IMR-90 (cell line): Measurements from ENCODE around the gene TRPM8. TPM values are rescaled to one million over a fixed set of nuclear protein-coding genes. Genes with fewer than 3 reads are reported as not detected.
"Not testable (repeated sequence)": the region's sequence is repeated elsewhere in the genome, so short reads cannot be mapped to it uniquely, and the experiment has no call there.

Source experiments
- ATAC-seq: fragments of 200-7000 bp; cut with Tn5 transposase; 2 replicates; pipeline ENCODE4 v1.9.1; 2020; ENCODE audit warnings: low read depth, mild to moderate bottlenecking, moderate library complexity
- BruUV-seq: library from RNA; stranded (reverse); fragments of 400-500 nt; replicated peaks from 2 replicates; lab custom pipeline; 2021; lab: Mats Ljungman, UMichigan
- CTCF ChIA-PET: fragments of 300-600 bp; formaldehyde crosslinking; extraction: SDS; loops from one replicate; lab custom pipeline; 2021; ENCODE audit warnings: antibody characterized with exemption; lab: Yijun Ruan, JAX
- POLR2A ChIA-PET: fragments of 300-600 bp; sonication (Branson Sonifier 250); formaldehyde crosslinking; loops from one replicate; lab custom pipeline; 2022; ENCODE audit warnings: antibody characterized with exemption; ENCODE audit not compliant: unreplicated experiment; lab: Charles Lee
- DNase-seq: peaks from one replicate; pipeline ENCODE4 v3.0.0; 2013
- H2AFZ ChIP-seq: replicated peaks from 2 replicates; pipeline ENCODE3; 2013; ENCODE audit warnings: low read length, mild to moderate bottlenecking; ENCODE audit not compliant: poor library complexity
- H2AK5ac ChIP-seq: 2 replicates; pipeline ENCODE4 v1.6.1; 2013; ENCODE audit warnings: low read depth, low read length, inconsistent platforms
- H2AK9ac ChIP-seq: replicated peaks from 2 replicates; pipeline ENCODE3; 2013; ENCODE audit warnings: mild to moderate bottlenecking, low read depth, low read length, moderate library complexity; ENCODE audit not compliant: poor library complexity
- H2BK120ac ChIP-seq: 2 replicates; pipeline ENCODE4 v1.6.1; 2013; ENCODE audit warnings: low read depth, low read length, inconsistent platforms
- H2BK15ac ChIP-seq: 3 replicates; pipeline ENCODE4 v1.6.1; 2013; ENCODE audit warnings: low read depth, low read length, inconsistent platforms
- H2BK20ac ChIP-seq: 2 replicates; pipeline ENCODE4 v1.6.1; 2013; ENCODE audit warnings: low read depth, mild to moderate bottlenecking, inconsistent platforms, low read length, moderate library complexity
- H2BK5ac ChIP-seq: 2 replicates; pipeline ENCODE4 v1.6.1; 2013; ENCODE audit warnings: mild to moderate bottlenecking, low read depth, low read length, inconsistent platforms; ENCODE audit not compliant: poor library complexity, severe bottlenecking
- H3K14ac ChIP-seq: replicated peaks from 2 replicates; pipeline ENCODE4 v1.6.1; 2013; ENCODE audit warnings: low read depth, low read length, inconsistent platforms
- H3K18ac ChIP-seq: 2 replicates; pipeline ENCODE4 v1.6.1; 2013; ENCODE audit warnings: low read depth, low read length, control low read depth
- H3K23ac ChIP-seq: 2 replicates; pipeline ENCODE4 v1.6.1; 2013; ENCODE audit warnings: low read depth, low read length, inconsistent platforms
- H3K27ac ChIP-seq: 2 replicates; pipeline ENCODE4 v1.5.1; 2013; ENCODE audit warnings: mild to moderate bottlenecking, control low read depth, low read length; ENCODE audit not compliant: insufficient read depth
- H3K27me3 ChIP-seq: 2 replicates; pipeline ENCODE4 v1.6.1; 2013; ENCODE audit warnings: low read length; ENCODE audit not compliant: control insufficient read depth, insufficient read depth
- H3K36me3 ChIP-seq: 2 replicates; pipeline ENCODE4 v1.6.1; 2013; ENCODE audit warnings: low read length, mixed read lengths; ENCODE audit not compliant: control insufficient read depth, insufficient read depth
- H3K4ac ChIP-seq: 2 replicates; pipeline ENCODE4 v1.6.1; 2013; ENCODE audit warnings: low read depth, low read length, inconsistent platforms
- H3K4me1 ChIP-seq: 2 replicates; pipeline ENCODE4 v1.6.1; 2013; ENCODE audit warnings: low read length, mixed read lengths; ENCODE audit not compliant: control insufficient read depth, insufficient read depth
- H3K4me2 ChIP-seq: 2 replicates; pipeline ENCODE4 v1.6.1; 2013; ENCODE audit warnings: low read depth, mild to moderate bottlenecking, control low read depth, low read length, moderate library complexity
- H3K4me3 ChIP-seq: 2 replicates; pipeline ENCODE4 v1.5.1; 2013; ENCODE audit warnings: low read depth, mild to moderate bottlenecking, control low read depth, low read length, moderate library complexity; ENCODE audit not compliant: insufficient read depth
- H3K56ac ChIP-seq: 2 replicates; pipeline ENCODE4 v1.6.1; 2013; ENCODE audit warnings: low read length, inconsistent platforms; ENCODE audit not compliant: insufficient read depth; ENCODE audit errors: extremely low read depth
- H3K79me1 ChIP-seq, 2 experiments: 2 replicates each; pipeline ENCODE4 v1.6.1; 2013; ENCODE audit warnings: low read length in 2 of 2, inconsistent platforms in 1 of 2, low read depth in 1 of 2
- H3K9ac ChIP-seq: 2 replicates; pipeline ENCODE4 v1.6.1; 2013; ENCODE audit warnings: low read depth, low read length, control low read depth
- H3K9me1 ChIP-seq: 2 replicates; pipeline ENCODE4 v1.6.1; 2013; ENCODE audit warnings: low read length, inconsistent platforms; ENCODE audit not compliant: insufficient read depth
- H3K9me3 ChIP-seq: 2 replicates; pipeline ENCODE4 v1.6.1; 2013; ENCODE audit warnings: low read length; ENCODE audit not compliant: control insufficient read depth, insufficient read depth
- H4K20me1 ChIP-seq: 2 replicates; pipeline ENCODE4 v1.6.1; 2013; ENCODE audit warnings: low read length, inconsistent platforms; ENCODE audit not compliant: insufficient read depth
- H4K5ac ChIP-seq: 2 replicates; pipeline ENCODE4 v1.6.1; 2013; ENCODE audit warnings: mild to moderate bottlenecking, low read depth, low read length, control low read depth
- H4K8ac ChIP-seq, 2 experiments: 2 replicates each; pipeline ENCODE4 v1.6.1; 2013; ENCODE audit warnings: low read depth in 2 of 2, low read length in 2 of 2, control low read depth in 1 of 2, inconsistent platforms in 1 of 2
- H4K91ac ChIP-seq: 2 replicates; pipeline ENCODE4 v1.6.1; 2013; ENCODE audit warnings: low read depth, low read length, inconsistent platforms; ENCODE audit not compliant: insufficient read depth
- MAFK ChIP-seq: IDR thresholded peaks from 2 replicates; pipeline ENCODE4 v1.6.1; 2012; ENCODE audit warnings: low read depth, low read length, improper control_type of control experiment
- MXI1 ChIP-seq: IDR thresholded peaks from 2 replicates; pipeline ENCODE4 v1.6.1; 2012; ENCODE audit warnings: low read depth, mild to moderate bottlenecking, low read length, moderate library complexity, borderline replicate concordance
- POLR2A ChIP-seq: IDR thresholded peaks from 2 replicates; pipeline ENCODE4 v1.6.1; 2012; ENCODE audit warnings: mild to moderate bottlenecking, low read depth, low read length
- RAD21 ChIP-seq: IDR thresholded peaks from 2 replicates; pipeline ENCODE4 v1.6.1; 2012; ENCODE audit warnings: low read length, improper control_type of control experiment
- RCOR1 ChIP-seq: IDR thresholded peaks from 2 replicates; pipeline ENCODE4 v1.6.1; 2012; ENCODE audit warnings: mild to moderate bottlenecking, low read length, improper control_type of control experiment; ENCODE audit not compliant: insufficient replicate concordance
- WGBS, 2 experiments: methylation state at CpG; one replicate each; pipeline versions ENCODE4 v1.1.5 to v1.1.7; 2013; ENCODE audit warnings: missing lambda C conversion rate in 2 of 2; ENCODE audit not compliant: insufficient read length in 1 of 2; ENCODE audit errors: extremely low coverage in 2 of 2; 5-methylcytosine and 5-hydroxymethylcytosine counted together
- dilution Hi-C: fragments of 300-500 bp; cut with HindIII; formaldehyde crosslinking; loops from one replicate; pipeline ENCODE4 v1.14.3; 2018; ENCODE audit warnings: low sequenced_read_pairs; ENCODE audit not compliant: unreplicated experiment
- in situ Hi-C: fragments of 300-500 bp; cut with MboI; formaldehyde crosslinking; loops from 3 replicates; pipeline ENCODE4 v1.14.3; 2019; ENCODE audit warnings: low sequenced_read_pairs, inconsistent platforms, mixed read lengths
- intact Hi-C: fragments of 100-400 bp; cut with micrococcal nuclease; formaldehyde crosslinking; loops from 2 replicates; pipeline ENCODE4 v1.10.0; 2022
- polyA plus RNA-seq, 3 experiments: library from polyadenylated mRNA; depleted of rRNA; stranded (reverse); fragments of >200 nt; gene quantifications; 2 replicates each; pipeline ENCODE4 v1.2.3, GENCODE V29; 2012; ENCODE audit warnings: low replicate concordance in 1 of 3
- total RNA-seq: library from RNA; depleted of rRNA; stranded (reverse); fragments of >200 nt; gene quantifications from 2 replicates; pipeline ENCODE4 v1.2.3, GENCODE V29; 2012
- TF ChIP-seq, protein P1 (sequence below): conservative IDR thresholded peaks from 2 replicates; pipeline ENCODE4 v1.5.1; 2012; ENCODE audit warnings: mild to moderate bottlenecking, low read depth, low read length, improper control_type of control experiment

TRPM8 gene
- total and polyA plus RNA-seq, 2 of the 4 experiments (the other 2 are of a cell fraction): not detected

DNA sequence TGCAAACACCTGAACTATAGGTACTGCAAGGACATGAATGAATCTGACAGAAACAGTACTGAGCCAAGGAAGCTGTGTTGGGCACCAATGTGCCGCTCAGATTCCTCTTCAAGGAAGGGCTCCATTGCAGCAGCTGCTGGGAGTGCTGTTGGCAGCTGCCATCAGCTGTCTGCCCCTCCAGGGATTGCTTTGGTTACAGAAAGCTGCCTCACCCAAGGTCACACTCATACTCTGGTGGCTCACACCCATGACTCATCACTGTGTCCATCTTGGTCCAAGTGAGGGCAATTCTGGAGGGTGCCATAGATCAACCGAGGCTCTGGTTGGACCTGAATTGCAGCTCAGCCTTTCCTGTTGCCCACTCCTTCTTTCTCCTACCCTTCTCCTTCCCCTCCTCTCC, 24.4 kb upstream of the TRPM8 start:
- no peaks in the 10 kb centered on the region for H3K9me3 ChIP-seq
- no peak overlapping the region for H3K14ac ChIP-seq
- TF ChIP-seq MXI1 (no peak), POLR2A (no peak), MAFK (no peak), RCOR1 (no peak), RAD21 (no peak)
- TF ChIP-seq, protein P1, sequence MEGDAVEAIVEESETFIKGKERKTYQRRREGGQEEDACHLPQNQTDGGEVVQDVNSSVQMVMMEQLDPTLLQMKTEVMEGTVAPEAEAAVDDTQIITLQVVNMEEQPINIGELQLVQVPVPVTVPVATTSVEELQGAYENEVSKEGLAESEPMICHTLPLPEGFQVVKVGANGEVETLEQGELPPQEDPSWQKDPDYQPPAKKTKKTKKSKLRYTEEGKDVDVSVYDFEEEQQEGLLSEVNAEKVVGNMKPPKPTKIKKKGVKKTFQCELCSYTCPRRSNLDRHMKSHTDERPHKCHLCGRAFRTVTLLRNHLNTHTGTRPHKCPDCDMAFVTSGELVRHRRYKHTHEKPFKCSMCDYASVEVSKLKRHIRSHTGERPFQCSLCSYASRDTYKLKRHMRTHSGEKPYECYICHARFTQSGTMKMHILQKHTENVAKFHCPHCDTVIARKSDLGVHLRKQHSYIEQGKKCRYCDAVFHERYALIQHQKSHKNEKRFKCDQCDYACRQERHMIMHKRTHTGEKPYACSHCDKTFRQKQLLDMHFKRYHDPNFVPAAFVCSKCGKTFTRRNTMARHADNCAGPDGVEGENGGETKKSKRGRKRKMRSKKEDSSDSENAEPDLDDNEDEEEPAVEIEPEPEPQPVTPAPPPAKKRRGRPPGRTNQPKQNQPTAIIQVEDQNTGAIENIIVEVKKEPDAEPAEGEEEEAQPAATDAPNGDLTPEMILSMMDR: no peak
- H2AK9ac ChIP-seq: no peak overlapping the region
- no peak overlapping the region for H4K8ac ChIP-seq
- no peak overlapping the region for H2BK120ac ChIP-seq
- H3K27me3 ChIP-seq: peaks cover 4% of the 10 kb centered on the region
- H2AFZ ChIP-seq: no peak overlapping the region
- dilution Hi-C loops: no loop called here
- no peak overlapping the region for H3K18ac ChIP-seq
- no peak overlapping the region for H3K27ac ChIP-seq
- intact Hi-C loops: no loop called here
- BruUV-seq: no TSS peak
- H3K36me3 ChIP-seq: no peaks in the 10 kb centered on the region
- no peak overlapping the region for H3K9ac ChIP-seq
- no peak overlapping the region for H4K5ac ChIP-seq
- H2AK5ac ChIP-seq: no peak overlapping the region
- 86% methylated on average over 1 of the region's 2 CpGs; no CpG with 5 or more reads in 1 of the 2 experiments for WGBS, 2 experiments
- no peak overlapping the region for H2BK20ac ChIP-seq
- DNase-seq (no peak), ATAC-seq (no peak)
- no peak overlapping the region for H3K23ac ChIP-seq
- no peak overlapping the region for H3K56ac ChIP-seq
- ChIA-PET POLR2A (no interaction called here), CTCF (no interaction called here)
- no peak overlapping the region for H4K91ac ChIP-seq
- no peak overlapping the region for H3K4ac ChIP-seq
- no peak overlapping the region for H3K4me2 ChIP-seq
- in situ Hi-C loops: no loop called here
- no peak overlapping the region for H2BK15ac ChIP-seq
- H3K4me1 ChIP-seq: no peaks in the 10 kb centered on the region
- no peaks in the 10 kb centered on the region for H3K9me1 ChIP-seq
- H2BK5ac ChIP-seq: no peak overlapping the region
- H3K79me1 ChIP-seq: no peaks in the 10 kb centered on the region
- no peak overlapping the region for H3K4me3 ChIP-seq
- H4K20me1 ChIP-seq: no peaks in the 10 kb centered on the region; the same call in 1 of the 2 replicates

DNA sequence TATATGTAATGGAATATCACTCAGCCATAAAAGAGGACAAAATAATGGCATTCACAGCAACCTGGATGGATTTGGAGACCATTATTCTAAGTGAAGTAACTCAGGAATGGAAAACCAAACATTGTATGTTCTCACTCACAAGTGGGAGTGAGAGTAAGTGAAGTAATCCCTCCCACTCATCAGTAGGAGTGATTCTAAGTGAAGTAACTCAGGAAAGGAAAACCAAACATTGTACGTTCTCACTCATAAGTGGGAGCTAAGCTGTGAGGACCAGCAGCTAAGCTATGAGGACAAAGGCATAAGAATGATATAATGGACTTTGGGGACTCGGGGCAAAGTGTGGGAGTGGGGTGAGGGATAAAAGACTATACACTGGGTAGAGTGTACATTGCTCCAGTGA, 20.9 kb upstream of the TRPM8 start:
- H2AK5ac ChIP-seq, H4K91ac ChIP-seq, H4K5ac ChIP-seq, H4K20me1 ChIP-seq, H3K4me2 ChIP-seq, H3K23ac ChIP-seq, H2AFZ ChIP-seq, H3K79me1 ChIP-seq, BruUV-seq, H3K56ac ChIP-seq, H3K27ac ChIP-seq, POLR2A ChIA-PET, dilution Hi-C loops, H2BK5ac ChIP-seq, H3K9me1 ChIP-seq, H3K36me3 ChIP-seq, H2BK120ac ChIP-seq, H3K27me3 ChIP-seq, H4K8ac ChIP-seq, intact Hi-C loops, H2AK9ac ChIP-seq, H2BK15ac ChIP-seq, H3K4me3 ChIP-seq, H2BK20ac ChIP-seq, H3K9ac ChIP-seq, DNase-seq, H3K14ac ChIP-seq, H3K9me3 ChIP-seq, in situ Hi-C loops, ATAC-seq, CTCF ChIA-PET, H3K4ac ChIP-seq, H3K18ac ChIP-seq, H3K4me1 ChIP-seq: not testable (repeated sequence)
- WGBS, 2 experiments: no CpG with 5 or more reads among the region's 2 CpGs
